ENCODE data around the gene RAD51B. TPM values are rescaled to one million over a fixed set of nuclear protein-coding genes. Genes with fewer than 3 reads are reported as not detected.

The RAD51B gene
- total RNA-seq, 4 donors from 2014 or later = 14.0 to 16.4 (median 14.8) TPM

- no peak for DNase-seq
- Histone ChIP-seq H3K4me1 (peaks cover 5 to 16% of the 10 kb centered on the region in 2 donors), H3K9me3 (no peaks in the 10 kb centered on the region), H3K4me3 (replicated peaks in 1 of 3) (no peak overlapping the region), H3K27me3 (no peaks in the 10 kb centered on the region), H3K27ac (no peak overlapping the region), H3K36me3 (no peaks in the 10 kb centered on the region)
- no peak for TF ChIP-seq CTCF (IDR thresholded peaks at IDR 0.05)
- TF ChIP-seq POLR2A (IDR thresholded peaks at IDR 0.05) = no peak
- 94% methylated on average over 6 of the region's 6 CpGs for WGBS, 2 donors
- intact Hi-C loops (cut with DNase I) = no loop called here
Measured at GRCh38 chr14:68491793-68492192, 672.2 kb downstream of the RAD51B start.

- intact Hi-C loops (cut with DNase I) = no loop called here
- H3K4me1 ChIP-seq = peaks cover 5 to 16% of the 10 kb centered on the region in 2 donors
- TF ChIP-seq POLR2A (IDR thresholded peaks at IDR 0.05) (no peak), CTCF (IDR thresholded peaks at IDR 0.05) (no peak)
- no peaks in the 10 kb centered on the region for H3K36me3 ChIP-seq
- no peak overlapping the region for H3K4me3 ChIP-seq (replicated peaks in 1 of 3)
- 88 to 100% methylated on average over 5 of the region's 5 CpGs for WGBS, 2 donors
- H3K9me3 ChIP-seq = no peaks in the 10 kb centered on the region
- no peak for DNase-seq
- no peak overlapping the region for H3K27ac ChIP-seq
- no peaks in the 10 kb centered on the region for H3K27me3 ChIP-seq
Measured at GRCh38 chr14:68492381-68493151, 673.0 kb downstream of the RAD51B start.

- Histone ChIP-seq H3K4me1 (peaks cover 5 to 16% of the 10 kb centered on the region in 2 donors), H3K9me3 (no peaks in the 10 kb centered on the region), H3K4me3 (replicated peaks in 1 of 3) (no peak overlapping the region), H3K27me3 (no peaks in the 10 kb centered on the region), H3K36me3 (no peaks in the 10 kb centered on the region), H3K27ac (no peak overlapping the region)
- no peak for DNase-seq
- TF ChIP-seq CTCF (IDR thresholded peaks at IDR 0.05) (no peak), POLR2A (IDR thresholded peaks at IDR 0.05) (no peak)
- WGBS, 2 donors = 96 to 97% methylated on average over 9 of the region's 9 CpGs
- intact Hi-C loops (cut with DNase I) = no loop called here
Measured at GRCh38 chr14:68493152-68493911, 673.8 kb downstream of the RAD51B start.

GRCh38 chr14:68495101-68496039 is 675.8 kb downstream of the RAD51B start:
- H3K9me3 ChIP-seq = no peaks in the 10 kb centered on the region
- WGBS, 2 donors = 58 to 70% methylated on average over 14 of the region's 14 CpGs
- peak; percentile 51 to 61 for DNase-seq

More at GRCh38 chr14:68495101-68496039, 675.8 kb downstream of the RAD51B start:
- Histone ChIP-seq H3K4me1 (peaks cover 5 to 18% of the 10 kb centered on the region in 2 donors), H3K27ac (peak overlapping the region in 2 of 3 donors; percentile 5 to 48), H3K4me3 (replicated peaks in 1 of 3) (no peak overlapping the region), H3K27me3 (no peaks in the 10 kb centered on the region), H3K36me3 (no peaks in the 10 kb centered on the region)
- TF ChIP-seq POLR2A (IDR thresholded peaks at IDR 0.05) (no peak), CTCF (IDR thresholded peaks at IDR 0.05) (no peak)
- intact Hi-C loops (cut with DNase I) = no loop called here

All from thyroid gland (tissue), 4 donors.